ENCODE results near the gene PLAAT1.
A peak's percentile ranks its signal among the peaks of the same experiment; 100 is the strongest.

PLAAT1 gene

DNA sequence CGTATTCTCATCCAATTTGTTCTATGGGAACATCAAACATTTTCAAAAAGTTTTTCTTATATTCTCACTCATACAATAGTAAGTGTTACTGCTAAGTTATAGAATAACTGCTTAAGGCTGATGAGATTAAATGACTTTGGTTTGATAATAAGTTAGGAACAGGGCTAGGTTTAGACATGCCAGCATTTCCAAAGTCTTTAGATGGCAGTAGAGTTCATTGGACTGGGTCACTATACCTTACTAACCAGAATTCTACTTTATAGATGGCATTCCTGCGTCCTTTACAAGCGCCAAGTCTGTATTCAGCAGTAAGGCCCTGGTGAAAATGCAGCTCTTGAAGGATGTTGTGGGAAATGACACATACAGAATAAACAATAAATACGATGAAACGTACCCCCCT, 21.7 kb downstream of the PLAAT1 start:
- no peaks in the 10 kb centered on the region for H3K4me1 ChIP-seq
- no peaks in the 10 kb centered on the region for H3K36me3 ChIP-seq
- H3K4me3 ChIP-seq (ENCODE audit: low read depth, low read length) = no peak overlapping the region
- H3K27me3 ChIP-seq = no peaks in the 10 kb centered on the region
- no peaks in the 10 kb centered on the region for H3K9me3 ChIP-seq
- no peak for DNase-seq
- no peak for TF ChIP-seq CTCF (IDR thresholded peaks at IDR 0.05; ENCODE audit: low read depth, low read length)

DNA sequence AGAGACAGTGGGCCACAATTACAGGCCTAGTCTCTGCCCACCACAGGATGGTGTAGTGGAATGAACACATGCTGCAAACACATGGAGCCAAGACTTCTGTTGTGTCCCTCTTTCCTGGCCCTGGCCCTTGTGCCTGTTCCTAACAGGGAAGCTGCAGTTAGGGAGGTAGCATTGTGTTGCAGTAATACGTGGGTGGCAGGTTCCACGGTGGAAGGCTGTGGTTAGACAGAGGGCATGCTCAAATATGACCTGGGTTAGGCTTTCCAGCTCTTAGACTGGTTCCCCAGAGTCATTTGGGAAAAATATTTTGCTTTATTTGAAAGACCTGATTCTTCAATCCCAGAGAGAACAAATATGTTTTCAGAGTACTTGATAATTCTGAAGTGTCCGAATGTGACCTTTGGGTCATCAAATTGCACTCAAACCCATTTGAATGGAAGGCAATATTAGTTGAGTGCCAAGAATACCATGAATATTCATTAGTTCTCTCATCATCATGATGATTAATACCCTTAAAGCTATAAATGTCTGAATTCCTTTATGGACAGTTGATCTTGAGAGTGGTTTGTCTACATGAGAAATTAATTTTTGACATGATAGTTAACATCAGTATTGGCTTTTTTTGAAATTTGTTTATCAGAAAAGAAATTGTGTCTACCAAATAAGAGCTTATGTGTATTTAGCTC, 28.5 kb downstream of the PLAAT1 start:
- no peak for DNase-seq
- no peaks in the 10 kb centered on the region for H3K4me1 ChIP-seq
- H3K36me3 ChIP-seq = no peaks in the 10 kb centered on the region
- no peaks in the 10 kb centered on the region for H3K9me3 ChIP-seq
- no peaks in the 10 kb centered on the region for H3K27me3 ChIP-seq
- TF ChIP-seq CTCF (IDR thresholded peaks at IDR 0.05; ENCODE audit: low read depth, low read length) = no peak
- H3K4me3 ChIP-seq (ENCODE audit: low read depth, low read length) = no peak overlapping the region

DNA sequence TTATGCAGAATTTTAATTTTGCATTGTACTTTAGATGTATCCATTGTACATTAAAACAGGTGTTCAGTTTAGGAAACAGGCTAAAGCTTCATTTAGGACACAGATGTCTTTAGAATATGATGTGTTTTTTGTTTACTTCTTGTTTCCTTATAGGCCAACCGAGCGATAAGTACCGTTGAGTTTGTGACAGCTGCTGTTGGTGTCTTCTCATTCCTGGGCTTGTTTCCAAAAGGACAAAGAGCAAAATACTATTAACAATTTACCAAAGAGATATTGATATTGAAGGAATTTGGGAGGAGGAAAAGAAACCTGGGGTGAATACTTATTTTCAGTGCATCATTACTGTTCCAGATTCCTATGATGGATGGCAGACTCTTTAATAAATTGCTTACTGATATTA, 29.4 kb downstream of the PLAAT1 start:
- no peak for TF ChIP-seq CTCF (IDR thresholded peaks at IDR 0.05; ENCODE audit: low read depth, low read length)
- no peak for DNase-seq

DNA sequence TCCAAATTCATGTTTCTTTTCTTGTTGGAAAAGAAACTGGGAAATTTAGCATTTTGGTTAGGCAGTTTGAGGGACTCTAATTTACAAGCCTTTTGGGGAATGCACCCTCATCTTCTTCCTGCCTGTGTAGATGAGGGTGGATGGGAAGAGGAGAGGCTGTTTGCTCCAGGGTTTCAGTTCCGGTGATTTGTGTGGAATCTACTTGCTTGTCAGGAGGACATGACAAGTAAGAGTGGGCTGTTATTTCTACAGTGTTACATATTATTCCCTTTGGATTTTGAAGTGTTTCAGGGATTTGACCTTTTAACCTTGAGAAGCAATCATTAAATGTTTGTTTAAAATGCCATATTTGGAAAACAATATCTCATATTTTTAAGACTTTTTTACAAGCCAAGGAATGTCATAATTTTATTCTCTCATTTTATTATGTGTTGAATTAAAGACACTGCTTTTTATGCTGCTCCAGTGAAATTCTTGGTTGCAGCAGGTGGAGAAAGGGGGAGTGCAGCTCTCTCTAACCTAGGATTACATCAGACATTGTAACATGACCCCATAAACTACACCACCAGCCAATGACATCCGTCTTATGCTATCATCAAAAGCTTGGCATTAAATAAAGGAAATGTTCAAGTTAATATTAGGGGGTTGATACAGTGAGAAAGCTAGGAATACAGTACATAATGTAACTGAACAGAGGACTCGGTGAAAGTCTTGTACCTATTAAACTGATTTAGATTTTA, 30.2 kb downstream of the PLAAT1 start:
- Histone ChIP-seq H3K4me3 (ENCODE audit: low read depth, low read length) (no peak overlapping the region), H3K27me3 (peaks cover 4% of the 10 kb centered on the region), H3K4me1 (no peaks in the 10 kb centered on the region), H3K36me3 (no peaks in the 10 kb centered on the region), H3K9me3 (no peaks in the 10 kb centered on the region)
- no peak for DNase-seq
- TF ChIP-seq CTCF (IDR thresholded peaks at IDR 0.05; ENCODE audit: low read depth, low read length) = no peak

More for the DNA sequence above, 29.4 kb downstream of the PLAAT1 start:
- no peaks in the 10 kb centered on the region for H3K36me3 ChIP-seq
- no peaks in the 10 kb centered on the region for H3K9me3 ChIP-seq
- no peak overlapping the region for H3K4me3 ChIP-seq (ENCODE audit: low read depth, low read length)
- peaks cover 4% of the 10 kb centered on the region for H3K27me3 ChIP-seq
- no peaks in the 10 kb centered on the region for H3K4me1 ChIP-seq

GRCh38 chr3:193292386-193292785, 51.4 kb downstream of the PLAAT1 start:
- Histone ChIP-seq H3K4me1 (no peaks in the 10 kb centered on the region), H3K27me3 (no peaks in the 10 kb centered on the region), H3K4me3 (ENCODE audit: low read depth, low read length) (no peak overlapping the region), H3K9me3 (no peaks in the 10 kb centered on the region), H3K36me3 (no peaks in the 10 kb centered on the region)
- TF ChIP-seq CTCF (IDR thresholded peaks at IDR 0.05; ENCODE audit: low read depth, low read length) = no peak
- no peak for DNase-seq

- no peaks in the 10 kb centered on the region for H3K36me3 ChIP-seq
- TF ChIP-seq CTCF (IDR thresholded peaks at IDR 0.05; ENCODE audit: low read depth, low read length) = peak; percentile 1; the same call in 1 of the 2 replicates
- no peaks in the 10 kb centered on the region for H3K4me1 ChIP-seq
- H3K9me3 ChIP-seq = no peaks in the 10 kb centered on the region
- no peak for DNase-seq
- no peak overlapping the region for H3K4me3 ChIP-seq (ENCODE audit: low read depth, low read length)
- no peaks in the 10 kb centered on the region for H3K27me3 ChIP-seq
Observed at GRCh38 chr3:193295985-193296384, 55.0 kb downstream of the PLAAT1 start.

All from BE2C (cell line).